Upper lobe of right lung (tissue), 1 donor: ENCODE results near the gene SCGN. TPM values are rescaled to one million over a fixed set of nuclear protein-coding genes. Genes with fewer than 3 reads are reported as not detected.

Experiments
- ATAC-seq: fragments of 200-7000 bp; cut with Tn5 transposase; one replicate; pipeline ENCODE4 v1.9.1; 2020; ENCODE audit warnings: mild to moderate bottlenecking, moderate library complexity
- DNase-seq: peaks from one replicate; pipeline ENCODE4 v3.0.0-alpha.2; 2020
- H3K27ac ChIP-seq: fragments of 200-600 bp; one replicate; pipeline ENCODE4 v1.8.0; 2022
- H3K27me3 ChIP-seq: fragments of 200-600 bp; one replicate; pipeline ENCODE4 v1.8.0; 2022; ENCODE audit warnings: mild to moderate bottlenecking
- H3K36me3 ChIP-seq: fragments of 200-600 bp; one replicate; pipeline ENCODE4 v1.8.0; 2022
- H3K4me1 ChIP-seq: fragments of 200-600 bp; one replicate; pipeline ENCODE4 v1.8.0; 2022
- H3K4me3 ChIP-seq: fragments of 200-600 bp; one replicate; pipeline ENCODE4 v1.8.0; 2022; ENCODE audit warnings: mild to moderate bottlenecking
- H3K9me3 ChIP-seq: fragments of 200-600 bp; one replicate; pipeline ENCODE4 v1.8.0; 2022
- intact Hi-C: fragments of 100-400 bp; cut with DNase I; formaldehyde crosslinking; loops from one replicate; pipeline ENCODE4 v1.11.0; 2022
- total RNA-seq: library from RNA; stranded (reverse); fragmentation: NEBNext Ultra II Directional; extraction: Animal tissue kit (Norgen Biotek cat#: 25700); gene quantifications from one replicate; pipeline ENCODE4 v1.2.1, GENCODE V29; 2021
- TF ChIP-seq, protein P1 (sequence below): fragments of 200-600 bp; IDR thresholded peaks from one replicate; pipeline ENCODE4 v1.8.0; 2022; ENCODE audit warnings: antibody characterized with exemption
- donor health status: DM: no; HTN: yes; CAD: no; lungs with severe emphysema.

Gene SCGN
- total RNA-seq, 1 donor from 2014 or later, result not detected

DNA sequence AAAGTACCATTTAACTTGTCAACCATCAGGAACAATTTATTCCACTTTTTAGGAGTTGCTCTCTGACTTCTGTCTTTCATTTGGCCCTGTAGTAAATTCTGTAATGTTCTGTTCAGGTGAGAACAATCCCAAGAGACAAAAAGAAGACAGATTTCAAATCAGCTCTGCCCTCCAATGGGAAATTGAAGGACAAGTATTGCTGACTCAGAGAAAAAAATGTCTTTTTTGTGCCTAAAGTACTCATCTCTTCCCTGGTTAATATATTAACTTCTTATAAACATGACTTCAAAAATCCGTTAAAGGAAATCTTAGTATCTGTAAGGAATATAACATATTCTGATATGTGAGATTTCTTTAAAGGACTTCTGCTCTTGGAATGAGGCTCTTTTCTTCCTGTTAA, 38.6 kb upstream of the SCGN start:
- Histone ChIP-seq H3K4me3 (no peak overlapping the region), H3K27me3 (no peaks in the 10 kb centered on the region), H3K27ac (no peak overlapping the region), H3K4me1 (no peaks in the 10 kb centered on the region), H3K9me3 (no peaks in the 10 kb centered on the region), H3K36me3 (peaks cover 30% of the 10 kb centered on the region)
- TF ChIP-seq, protein P1, sequence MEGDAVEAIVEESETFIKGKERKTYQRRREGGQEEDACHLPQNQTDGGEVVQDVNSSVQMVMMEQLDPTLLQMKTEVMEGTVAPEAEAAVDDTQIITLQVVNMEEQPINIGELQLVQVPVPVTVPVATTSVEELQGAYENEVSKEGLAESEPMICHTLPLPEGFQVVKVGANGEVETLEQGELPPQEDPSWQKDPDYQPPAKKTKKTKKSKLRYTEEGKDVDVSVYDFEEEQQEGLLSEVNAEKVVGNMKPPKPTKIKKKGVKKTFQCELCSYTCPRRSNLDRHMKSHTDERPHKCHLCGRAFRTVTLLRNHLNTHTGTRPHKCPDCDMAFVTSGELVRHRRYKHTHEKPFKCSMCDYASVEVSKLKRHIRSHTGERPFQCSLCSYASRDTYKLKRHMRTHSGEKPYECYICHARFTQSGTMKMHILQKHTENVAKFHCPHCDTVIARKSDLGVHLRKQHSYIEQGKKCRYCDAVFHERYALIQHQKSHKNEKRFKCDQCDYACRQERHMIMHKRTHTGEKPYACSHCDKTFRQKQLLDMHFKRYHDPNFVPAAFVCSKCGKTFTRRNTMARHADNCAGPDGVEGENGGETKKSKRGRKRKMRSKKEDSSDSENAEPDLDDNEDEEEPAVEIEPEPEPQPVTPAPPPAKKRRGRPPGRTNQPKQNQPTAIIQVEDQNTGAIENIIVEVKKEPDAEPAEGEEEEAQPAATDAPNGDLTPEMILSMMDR, result no peak
- ATAC-seq (no peak), DNase-seq (no peak)
- intact Hi-C loops, result no loop called here

DNA sequence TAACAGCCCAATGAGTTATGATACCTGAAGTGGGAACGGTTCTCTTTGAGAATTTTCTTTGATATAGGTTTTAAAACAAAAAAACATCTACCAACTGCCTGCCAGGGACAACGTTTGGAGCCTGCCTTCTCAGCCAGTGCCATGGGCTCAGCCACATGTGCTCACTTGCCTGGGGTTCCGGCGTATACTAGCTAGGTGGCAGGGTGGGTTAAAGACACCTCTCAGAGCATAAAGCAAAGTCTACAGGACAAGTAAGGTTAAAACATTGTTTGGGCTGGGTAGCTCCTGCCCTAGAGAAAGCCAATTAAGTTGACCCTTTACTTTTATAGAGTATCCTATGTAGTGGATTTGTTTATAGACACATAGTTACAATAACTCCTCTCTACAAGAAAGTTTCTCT, 38.0 kb upstream of the SCGN start:
- Histone ChIP-seq H3K4me3 (no peak overlapping the region), H3K9me3 (no peaks in the 10 kb centered on the region), H3K4me1 (no peaks in the 10 kb centered on the region), H3K27ac (no peak overlapping the region), H3K36me3 (peaks cover 24% of the 10 kb centered on the region), H3K27me3 (no peaks in the 10 kb centered on the region)
- DNase-seq (no peak), ATAC-seq (no peak)
- intact Hi-C loops, result no loop called here
- TF ChIP-seq, protein P1, result no peak

DNA sequence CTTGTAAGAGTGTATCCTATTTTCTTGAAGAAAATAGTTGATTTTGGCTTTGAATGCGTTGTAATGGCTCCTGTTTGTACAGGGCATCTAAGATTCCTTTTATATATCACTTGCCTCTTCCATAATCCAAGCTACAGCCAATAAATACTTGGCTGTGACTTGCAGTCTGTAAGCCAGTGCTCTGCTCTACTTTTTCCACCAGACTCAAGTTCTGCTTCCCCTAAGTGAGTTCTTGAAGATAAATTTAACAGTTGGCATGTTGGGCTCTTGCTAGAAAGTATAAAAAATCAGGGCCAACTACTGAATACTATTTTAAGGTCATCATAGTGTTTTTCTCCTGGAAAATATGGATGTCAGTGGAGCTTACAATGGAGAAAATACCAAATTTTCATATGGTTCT, 36.5 kb upstream of the SCGN start:
- Histone ChIP-seq H3K4me3 (no peak overlapping the region), H3K27me3 (no peaks in the 10 kb centered on the region), H3K27ac (no peak overlapping the region), H3K4me1 (no peaks in the 10 kb centered on the region), H3K36me3 (peaks cover 26% of the 10 kb centered on the region), H3K9me3 (no peaks in the 10 kb centered on the region)
- DNase-seq (no peak), ATAC-seq (no peak)
- TF ChIP-seq, protein P1, result no peak
- intact Hi-C loops, result no loop called here

DNA sequence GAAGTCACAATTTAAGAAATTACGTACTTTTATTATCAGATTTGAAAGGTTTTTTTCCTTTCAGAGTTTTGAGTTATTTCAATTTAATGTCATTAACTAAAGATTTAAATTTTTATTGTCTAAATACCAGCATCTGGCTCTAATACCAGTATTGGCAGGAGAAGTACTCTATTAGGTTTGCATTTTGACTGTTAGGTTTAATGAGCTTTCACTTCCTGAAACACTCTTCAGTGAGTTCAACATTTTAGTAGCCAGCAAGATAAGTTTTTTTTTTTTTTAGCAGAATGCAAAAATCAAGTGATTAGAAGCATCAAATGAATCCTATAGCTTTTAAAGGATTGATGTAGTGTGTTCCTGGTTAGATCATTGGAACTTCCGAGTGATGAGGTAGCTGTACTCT, 34.0 kb upstream of the SCGN start:
- no peak for DNase-seq
- H3K27ac ChIP-seq, result no peak overlapping the region
- intact Hi-C loops, result no loop called here
- H3K27me3 ChIP-seq, result no peaks in the 10 kb centered on the region
- H3K4me3 ChIP-seq, result no peak overlapping the region
- no peaks in the 10 kb centered on the region for H3K9me3 ChIP-seq
- no peaks in the 10 kb centered on the region for H3K4me1 ChIP-seq
- peaks cover 15% of the 10 kb centered on the region for H3K36me3 ChIP-seq
- ATAC-seq, result no peak
- TF ChIP-seq, protein P1, result no peak

DNA sequence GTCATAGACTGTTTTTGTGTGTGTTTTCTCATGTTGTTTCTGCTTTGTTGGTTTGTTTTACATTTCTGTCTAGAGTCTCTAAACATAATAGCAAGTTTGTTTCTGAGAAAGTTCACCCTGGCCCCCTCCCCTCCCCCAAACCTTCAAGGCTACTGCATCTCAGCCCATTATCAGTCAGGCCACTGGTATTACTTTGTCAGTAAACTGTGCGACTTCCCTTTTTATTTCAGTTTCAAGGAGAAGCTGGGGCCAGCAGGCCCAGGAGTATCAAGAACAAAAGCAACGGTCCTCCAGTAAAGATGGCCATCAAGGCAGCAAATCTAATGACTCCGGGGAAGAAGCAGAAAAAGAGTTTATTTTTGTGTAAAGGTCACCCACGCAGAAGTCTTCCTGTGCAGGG, 32.8 kb upstream of the SCGN start:
- intact Hi-C loops, result no loop called here
- TF ChIP-seq, protein P1, result no peak

DNA sequence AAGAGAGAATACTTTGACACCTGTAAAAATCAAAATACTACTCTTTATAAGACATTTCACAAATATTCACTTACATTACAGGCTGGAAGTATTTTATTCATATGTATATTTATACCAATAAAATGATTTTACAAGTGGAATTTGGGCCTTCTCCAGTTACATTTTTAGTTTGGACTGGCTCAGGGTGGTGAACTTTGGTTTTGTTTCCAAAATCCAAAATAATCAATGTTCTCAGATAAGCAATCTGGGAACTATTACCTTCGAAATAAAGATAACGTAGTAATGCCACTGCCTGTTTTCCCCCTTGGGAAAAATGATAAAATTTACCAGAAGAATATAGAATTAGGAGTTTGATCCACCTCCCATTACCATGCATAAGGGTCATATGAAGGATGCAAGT, 31.6 kb upstream of the SCGN start:
- Histone ChIP-seq H3K36me3 (peaks cover 15% of the 10 kb centered on the region), H3K27me3 (no peaks in the 10 kb centered on the region), H3K4me1 (no peaks in the 10 kb centered on the region), H3K9me3 (no peaks in the 10 kb centered on the region), H3K4me3 (no peak overlapping the region), H3K27ac (no peak overlapping the region)
- DNase-seq (no peak), ATAC-seq (no peak)
- TF ChIP-seq, protein P1, result no peak
- intact Hi-C loops, result no loop called here

More for the DNA sequence above, 32.8 kb upstream of the SCGN start:
- Histone ChIP-seq H3K36me3 (peaks cover 15% of the 10 kb centered on the region), H3K9me3 (no peaks in the 10 kb centered on the region), H3K27me3 (no peaks in the 10 kb centered on the region), H3K27ac (no peak overlapping the region), H3K4me3 (no peak overlapping the region), H3K4me1 (no peaks in the 10 kb centered on the region)
- DNase-seq (no peak), ATAC-seq (peak; percentile 23)
